Choroid plexus epithelial cell (primary cell): Measurements from ENCODE around the gene CDKN1B.
A peak's percentile ranks its signal among the peaks of the same experiment; 100 is the strongest.

Source experiments
- DNase-seq: peaks from one replicate; pipeline ENCODE4 v3.0.0-alpha.2; 2010; ENCODE audit warnings: low read depth
- H3K4me3 ChIP-seq: 2 replicates; pipeline ENCODE4 v1.5.1; 2011; ENCODE audit warnings: low read depth, mild to moderate bottlenecking, control low read depth, low read length, moderate library complexity
- TF ChIP-seq, protein P1 (sequence below): conservative IDR thresholded peaks from 2 replicates; pipeline ENCODE4 v1.5.1; 2011; ENCODE audit warnings: low read depth, mild to moderate bottlenecking, control low read depth, inconsistent platforms, low read length, moderate library complexity

CDKN1B gene

DNA sequence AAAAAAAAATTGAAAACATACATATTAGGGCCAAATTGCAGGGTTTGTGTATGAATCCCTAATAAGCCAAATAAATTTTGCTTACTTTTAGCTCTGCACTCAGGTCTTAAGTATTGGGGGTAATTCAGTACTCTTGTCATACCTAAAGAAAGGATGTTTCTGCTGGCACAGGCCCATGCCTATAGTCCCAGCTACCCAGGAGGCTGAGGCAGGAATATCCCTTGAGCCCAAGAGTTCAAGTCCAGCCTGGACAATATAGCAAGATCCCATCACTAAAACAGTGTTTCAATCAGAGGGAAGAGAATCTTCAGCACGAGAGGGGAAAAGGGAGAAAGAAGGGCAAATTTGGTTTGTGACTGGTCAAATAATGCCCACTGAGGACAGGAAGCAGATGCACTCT is 17.8 kb upstream of the CDKN1B start:
- TF ChIP-seq, protein P1, sequence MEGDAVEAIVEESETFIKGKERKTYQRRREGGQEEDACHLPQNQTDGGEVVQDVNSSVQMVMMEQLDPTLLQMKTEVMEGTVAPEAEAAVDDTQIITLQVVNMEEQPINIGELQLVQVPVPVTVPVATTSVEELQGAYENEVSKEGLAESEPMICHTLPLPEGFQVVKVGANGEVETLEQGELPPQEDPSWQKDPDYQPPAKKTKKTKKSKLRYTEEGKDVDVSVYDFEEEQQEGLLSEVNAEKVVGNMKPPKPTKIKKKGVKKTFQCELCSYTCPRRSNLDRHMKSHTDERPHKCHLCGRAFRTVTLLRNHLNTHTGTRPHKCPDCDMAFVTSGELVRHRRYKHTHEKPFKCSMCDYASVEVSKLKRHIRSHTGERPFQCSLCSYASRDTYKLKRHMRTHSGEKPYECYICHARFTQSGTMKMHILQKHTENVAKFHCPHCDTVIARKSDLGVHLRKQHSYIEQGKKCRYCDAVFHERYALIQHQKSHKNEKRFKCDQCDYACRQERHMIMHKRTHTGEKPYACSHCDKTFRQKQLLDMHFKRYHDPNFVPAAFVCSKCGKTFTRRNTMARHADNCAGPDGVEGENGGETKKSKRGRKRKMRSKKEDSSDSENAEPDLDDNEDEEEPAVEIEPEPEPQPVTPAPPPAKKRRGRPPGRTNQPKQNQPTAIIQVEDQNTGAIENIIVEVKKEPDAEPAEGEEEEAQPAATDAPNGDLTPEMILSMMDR, result no peak
- H3K4me3 ChIP-seq, result no peak overlapping the region
- no peak for DNase-seq

DNA sequence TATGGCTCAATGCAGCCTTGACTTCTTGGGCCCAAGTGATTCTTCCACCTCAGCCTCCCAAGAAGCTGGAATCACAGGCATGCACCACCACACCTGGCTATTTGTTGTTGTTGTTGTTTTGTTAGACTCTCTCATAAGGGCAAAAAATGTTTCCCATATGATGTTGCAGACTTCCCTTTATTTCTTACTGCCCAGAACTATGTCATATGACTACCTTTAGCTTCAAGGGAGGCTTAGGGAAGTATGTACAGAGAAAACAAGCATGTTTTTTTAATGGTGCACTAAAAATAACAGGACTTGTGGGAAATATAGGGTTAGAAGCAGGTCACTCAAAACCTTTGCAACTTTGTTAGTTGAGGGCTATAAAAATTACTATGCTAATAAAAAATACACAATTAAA is 16.9 kb upstream of the CDKN1B start:
- TF ChIP-seq, protein P1, result no peak
- peak; percentile 8 for DNase-seq
- no peak overlapping the region for H3K4me3 ChIP-seq

DNA sequence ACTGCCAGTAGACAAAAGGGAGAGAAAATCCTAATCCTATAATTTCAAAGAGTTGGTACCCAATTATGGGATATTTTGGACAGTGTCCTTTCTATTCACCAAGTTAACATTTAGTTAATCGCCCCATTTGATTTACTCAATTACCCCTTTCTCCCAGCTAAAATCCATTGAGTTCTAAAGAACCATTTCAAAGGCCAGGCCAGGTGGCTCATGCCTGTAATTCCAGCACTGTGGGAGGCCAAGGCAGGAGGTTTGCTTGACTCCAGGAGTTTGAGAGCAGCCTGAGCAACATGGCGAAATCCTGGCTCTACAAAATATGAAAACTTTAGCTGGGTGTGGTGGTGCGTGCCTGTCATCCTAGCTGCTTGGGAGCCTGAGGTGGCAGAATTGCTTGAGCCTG is 15.7 kb upstream of the CDKN1B start:
- TF ChIP-seq, protein P1, result no peak

DNA sequence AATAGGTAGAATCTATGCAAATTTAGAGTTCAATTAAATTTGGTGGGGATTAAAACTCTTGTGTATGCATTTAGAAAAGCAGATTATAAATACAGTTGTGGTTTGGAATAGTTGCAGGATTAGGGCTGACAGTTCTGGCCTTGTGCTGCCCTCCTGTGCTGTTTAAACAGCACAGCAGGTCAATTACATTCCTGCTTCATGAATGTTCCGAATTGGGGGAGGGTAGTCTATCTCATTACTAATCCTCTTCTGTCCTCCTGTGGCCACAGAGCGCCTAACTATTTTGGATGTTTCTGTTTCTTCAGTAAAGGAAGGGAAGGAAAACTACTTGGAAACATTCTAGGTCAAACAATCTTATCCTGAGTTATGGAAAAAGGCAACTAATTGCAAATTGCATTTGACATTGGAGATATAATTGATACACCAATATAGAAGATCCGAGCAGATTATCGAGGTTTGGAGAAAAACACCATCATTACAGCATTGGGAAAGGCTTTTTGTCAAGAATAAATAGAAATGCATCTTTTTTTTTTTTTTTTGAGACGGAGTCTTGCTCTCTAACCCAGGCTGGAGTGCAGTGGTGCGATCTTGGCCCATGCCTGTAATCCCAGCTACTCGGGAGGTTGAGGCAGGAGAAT is 12.5 kb upstream of the CDKN1B start:
- TF ChIP-seq, protein P1, result peak; percentile 98
- no peak overlapping the region for H3K4me3 ChIP-seq
- peak; percentile 98 for DNase-seq

More for the DNA sequence above, 15.7 kb upstream of the CDKN1B start:
- no peak overlapping the region for H3K4me3 ChIP-seq
- no peak for DNase-seq

DNA sequence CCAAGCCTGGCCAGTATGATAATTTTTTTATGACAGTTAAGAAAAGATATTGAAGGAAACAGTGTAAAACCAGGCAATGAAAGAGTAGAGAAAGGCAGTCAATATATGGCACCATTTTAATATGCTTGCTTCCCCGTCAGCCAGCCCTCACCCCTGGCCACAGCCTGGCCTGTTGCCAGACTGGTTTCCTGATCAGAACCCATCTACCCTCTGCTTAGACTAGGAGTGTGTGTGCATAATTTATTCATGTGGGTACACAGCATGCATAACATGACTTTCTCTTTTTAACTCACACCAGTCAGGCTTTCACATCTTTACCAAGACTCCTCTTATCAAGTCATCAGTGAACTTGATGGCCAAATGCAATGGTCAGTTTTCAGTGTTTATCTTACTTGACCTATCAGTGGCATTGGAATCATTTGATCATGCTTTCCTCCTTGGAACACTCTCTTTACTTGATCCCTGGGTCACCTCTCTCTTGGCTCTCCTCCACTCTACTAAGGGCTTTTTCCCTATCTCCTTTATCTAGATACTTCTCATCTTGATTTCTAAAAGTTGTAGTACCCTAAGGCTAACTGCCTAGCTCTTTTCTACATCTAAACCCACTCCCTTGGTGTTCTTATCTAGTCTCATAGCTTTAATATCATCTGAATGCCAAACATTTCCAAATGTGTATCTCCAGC is 11.2 kb upstream of the CDKN1B start:
- H3K4me3 ChIP-seq, result no peak overlapping the region
- no peak for DNase-seq
- TF ChIP-seq, protein P1, result no peak

DNA sequence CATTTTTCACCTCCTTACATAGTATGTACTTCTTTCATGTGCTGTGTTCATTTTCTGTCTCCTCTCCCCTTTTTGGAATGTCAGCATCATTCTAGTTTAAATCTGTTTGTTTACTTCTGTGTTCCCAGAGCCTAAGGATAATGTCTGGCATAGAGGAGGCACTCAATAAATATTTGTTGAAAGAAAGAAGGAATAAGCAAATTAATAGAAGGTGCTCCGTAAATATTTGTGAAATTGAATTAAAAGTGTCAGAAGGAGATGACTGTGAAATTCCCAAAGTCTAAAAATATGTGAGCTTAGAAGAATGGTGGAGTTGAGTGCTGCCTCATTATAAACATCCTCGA is 3.3 kb upstream of the CDKN1B start:
- no peak for DNase-seq
- peak overlapping the region; percentile 52 for H3K4me3 ChIP-seq
- TF ChIP-seq, protein P1, result no peak
